Upper lobe of left lung (tissue), 6 donors: ENCODE results near the gene IGSF21. TPM values are rescaled to one million over a fixed set of nuclear protein-coding genes. Genes with fewer than 3 reads are reported as not detected.
A peak's percentile ranks its signal among the peaks of the same experiment; 100 is the strongest.
"Not testable (repeated sequence)": the region's sequence is repeated elsewhere in the genome, so short reads cannot be mapped to it uniquely, and the experiment has no call there.

ENCODE experiments used
- ATAC-seq, 2 donors: fragments of 200-7000 bp; cut with Tn5 transposase; one replicate each; pipeline ENCODE4 v1.9.1; 2022; ENCODE audit warnings: mild to moderate bottlenecking in 2 of 2, moderate library complexity in 2 of 2; ENCODE audit not compliant: low FRiP score in 2 of 2
- DNase-seq, 2 donors: peaks; one replicate each; pipeline ENCODE4 v3.0.0-alpha.2; 2019 to 2020
- H3K27ac ChIP-seq, 4 donors: fragments of 200-600 bp; sonication (generic); one replicate each; pipeline ENCODE4 v1.5.1; 2016 to 2019
- H3K27me3 ChIP-seq, 4 donors: fragments of 200-600 bp; sonication (generic); one replicate each; pipeline ENCODE4 v1.5.1; 2017 to 2019
- H3K36me3 ChIP-seq, 4 donors: fragments of 200-600 bp; sonication (generic); one replicate each; pipeline ENCODE4 v1.5.1; 2016 to 2019
- H3K4me1 ChIP-seq, 4 donors: fragments of 200-600 bp; sonication (generic); one replicate each; pipeline ENCODE4 v1.5.1; 2018 to 2019
- H3K4me3 ChIP-seq, 4 donors: fragments of 200-600 bp; sonication (generic); one replicate each; pipeline ENCODE4 v1.5.1; 2017 to 2019; ENCODE audit warnings: mild to moderate bottlenecking in 2 of 4, moderate library complexity in 1 of 4
- H3K9me3 ChIP-seq, 4 donors: fragments of 200-600 bp; sonication (generic); one replicate each; pipeline ENCODE4 v1.5.1; 2018 to 2019
- CTCF ChIP-seq, 6 experiments: fragments of 450-650 bp in 4 of 6; fragments of 200-600 bp in 2 of 6; sonication (generic) in 2 of 6; IDR thresholded peaks; one replicate each; pipeline ENCODE4 v1.5.1; 2016 to 2019; ENCODE audit warnings: antibody characterized with exemption in 6 of 6
- EP300 ChIP-seq, 4 donors: sonication (generic); formaldehyde crosslinking; IDR thresholded peaks; one replicate each; pipeline ENCODE4 v1.5.1; 2017; ENCODE audit warnings: antibody characterized with exemption in 4 of 4, control low read depth in 2 of 4
- POLR2A ChIP-seq, 4 donors: fragments of 450-650 bp; IDR thresholded peaks; one replicate each; pipeline ENCODE4 v1.5.1; 2016 to 2017; ENCODE audit warnings: antibody characterized with exemption in 4 of 4, mild to moderate bottlenecking in 2 of 4
- POLR2AphosphoS5 ChIP-seq, 2 donors: sonication (generic); formaldehyde crosslinking; IDR thresholded peaks; one replicate each; pipeline ENCODE4 v1.5.1; 2017; ENCODE audit warnings: antibody characterized with exemption in 2 of 2
- WGBS, 2 donors: methylation state at CpG; one replicate each; pipeline ENCODE4 v1.1.5; 2017 to 2018; 5-methylcytosine and 5-hydroxymethylcytosine counted together
- total RNA-seq, 6 donors: library from RNA; depleted of rRNA in 4 of 6; stranded (reverse); fragments of >200 nt in 4 of 6; gene quantifications; one replicate each; pipeline versions ENCODE4 v1.1.0 to v1.2.1, GENCODE V29; 2016 to 2021
- donor health status: DM: no; HTN: no; CAD: no; lungs with moderate emphysema.
- donor health status: DM: no; HTN: yes; CAD: no; lungs with severe emphysema.

IGSF21 gene
- total RNA-seq, 6 donors from 2014 or later: 1.1 to 2.9 (median 2.0) TPM; not detected in 1

DNA sequence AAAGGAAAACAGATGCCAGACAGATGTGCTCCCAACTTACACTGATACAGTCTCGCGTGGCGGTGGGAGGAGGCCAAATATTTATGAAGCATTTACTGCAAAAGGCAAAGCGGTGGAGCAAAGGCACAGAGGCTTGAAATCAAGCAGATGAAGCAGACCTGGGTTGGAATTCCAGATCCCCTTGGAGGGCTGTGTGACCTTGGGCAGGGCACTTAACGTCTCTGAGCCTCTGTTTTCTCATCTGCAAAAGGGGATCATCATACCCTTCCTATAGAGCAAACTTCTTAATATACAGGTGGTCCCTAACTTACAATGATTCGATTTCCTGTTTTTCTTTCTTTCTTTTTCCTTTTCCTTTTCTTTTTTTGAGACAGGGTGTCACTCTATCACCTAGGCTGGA, 54.1 kb downstream of the IGSF21 start:
- TF ChIP-seq CTCF (IDR thresholded peaks at IDR 0.05) (no peak), EP300 (IDR thresholded peaks at IDR 0.05) (no peak)
- WGBS, 2 donors: 67 to 69% methylated on average over 6 of the region's 6 CpGs
- Histone ChIP-seq H3K27me3 (no peaks in the 10 kb centered on the region), H3K9me3 (no peaks in the 10 kb centered on the region), H3K27ac (no peak overlapping the region), H3K36me3 (no peaks in the 10 kb centered on the region), H3K4me3 (no peak overlapping the region), H3K4me1 (no peaks in the 10 kb centered on the region)
- no peak for ATAC-seq
- no peak for DNase-seq

GRCh38 chr1:18165640-18166039, 58.0 kb downstream of the IGSF21 start:
- not testable (repeated sequence) for H3K4me1 ChIP-seq, DNase-seq, H3K4me3 ChIP-seq, ATAC-seq, H3K9me3 ChIP-seq, H3K27me3 ChIP-seq, H3K36me3 ChIP-seq
- peak overlapping the region in 1 of 4 donors; percentile 35 for H3K27ac ChIP-seq
- 8% methylated on average over 2 of the region's 2 CpGs for WGBS, 2 donors

DNA sequence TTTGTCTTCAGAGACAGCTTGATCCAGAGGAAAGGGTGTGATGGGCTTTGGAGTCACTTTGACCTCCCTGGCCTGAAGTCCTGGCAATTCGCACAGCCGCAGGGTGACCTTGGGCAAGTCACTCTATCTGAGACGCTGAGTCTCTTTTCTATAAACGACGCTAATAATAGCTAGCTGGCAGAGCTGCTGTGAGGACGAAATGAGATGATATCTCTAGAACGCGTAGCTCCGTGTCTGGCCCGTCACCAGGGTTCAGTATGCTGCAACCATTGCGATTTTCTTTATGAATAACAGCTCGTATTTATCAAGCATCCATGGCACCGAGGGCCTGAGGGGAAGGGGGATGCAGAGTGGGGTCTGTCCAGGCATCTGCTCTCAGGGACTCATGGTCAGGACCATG, 58.7 kb downstream of the IGSF21 start:
- Histone ChIP-seq H3K9me3 (no peaks in the 10 kb centered on the region), H3K27ac (no peak overlapping the region), H3K4me3 (no peak overlapping the region), H3K4me1 (no peaks in the 10 kb centered on the region), H3K36me3 (no peaks in the 10 kb centered on the region), H3K27me3 (no peaks in the 10 kb centered on the region)
- 53 to 62% methylated on average over 13 of the region's 13 CpGs for whole genome bisulfite sequencing, 2 donors
- no peak for TF ChIP-seq CTCF (IDR thresholded peaks at IDR 0.05)
- TF ChIP-seq POLR2A (IDR thresholded peaks at IDR 0.05): no peak
- TF ChIP-seq POLR2AphosphoS5 (IDR thresholded peaks at IDR 0.05): no peak
- no peak for TF ChIP-seq EP300 (IDR thresholded peaks at IDR 0.05)
- DNase-seq (no peak), ATAC-seq (no peak)

- ATAC-seq (no peak), DNase-seq (no peak)
- no peaks in the 10 kb centered on the region for H3K9me3 ChIP-seq
- no peak overlapping the region for H3K27ac ChIP-seq
- H3K4me3 ChIP-seq: no peak overlapping the region
- H3K36me3 ChIP-seq: no peaks in the 10 kb centered on the region
- no peaks in the 10 kb centered on the region for H3K27me3 ChIP-seq
- 54 to 66% methylated on average over 8 of the region's 8 CpGs for WGBS, 2 donors
- H3K4me1 ChIP-seq: no peaks in the 10 kb centered on the region
- no peak for TF ChIP-seq POLR2A (IDR thresholded peaks at IDR 0.05)
- TF ChIP-seq EP300 (IDR thresholded peaks at IDR 0.05): no peak
- no peak for TF ChIP-seq POLR2AphosphoS5 (IDR thresholded peaks at IDR 0.05)
- no peak for TF ChIP-seq CTCF (IDR thresholded peaks at IDR 0.05)
Observed at GRCh38 chr1:18166929-18167328, 59.3 kb downstream of the IGSF21 start.

GRCh38 chr1:18170444-18170843, 62.8 kb downstream of the IGSF21 start:
- Histone ChIP-seq H3K9me3 (no peaks in the 10 kb centered on the region), H3K36me3 (no peaks in the 10 kb centered on the region), H3K4me3 (no peak overlapping the region), H3K4me1 (no peaks in the 10 kb centered on the region), H3K27me3 (no peaks in the 10 kb centered on the region), H3K27ac (no peak overlapping the region)
- ATAC-seq (no peak), DNase-seq (no peak)
- WGBS, 2 donors: 74 to 83% methylated on average over 3 of the region's 3 CpGs
- no peak for TF ChIP-seq EP300 (IDR thresholded peaks at IDR 0.05)

GRCh38 chr1:18174037-18174436, 66.4 kb downstream of the IGSF21 start:
- no peak overlapping the region for H3K27ac ChIP-seq
- ATAC-seq: no peak
- WGBS, 2 donors: 78 to 82% methylated on average over 12 of the region's 12 CpGs
- no peaks in the 10 kb centered on the region for H3K27me3 ChIP-seq
- H3K9me3 ChIP-seq: no peaks in the 10 kb centered on the region
- H3K4me3 ChIP-seq: no peak overlapping the region
- no peak for DNase-seq
- TF ChIP-seq CTCF (IDR thresholded peaks at IDR 0.05) (no peak), POLR2AphosphoS5 (IDR thresholded peaks at IDR 0.05) (no peak), EP300 (IDR thresholded peaks at IDR 0.05) (no peak), POLR2A (IDR thresholded peaks at IDR 0.05) (no peak)
- no peaks in the 10 kb centered on the region for H3K36me3 ChIP-seq
- no peaks in the 10 kb centered on the region for H3K4me1 ChIP-seq
